HG02885 (cell line): ENCODE data around the gene PPFIBP1.
"Not testable (repeated sequence)": the region's sequence is repeated elsewhere in the genome, so short reads cannot be mapped to it uniquely, and the experiment has no call there.

ENCODE experiments used
- ATAC-seq: cut with Tn5 transposase; IDR thresholded peaks from one replicate; pipeline ENCODE4 v1.9.1; 2021; ENCODE audit warnings: mild to moderate bottlenecking; ENCODE audit not compliant: unreplicated experiment, poor library complexity

PPFIBP1 gene

GRCh38 chr12:27537855-27538675 is 14.1 kb downstream of the PPFIBP1 start:
- ATAC-seq: no peak

- ATAC-seq: no peak
Observed at GRCh38 chr12:27539191-27539631, 15.2 kb downstream of the PPFIBP1 start.

GRCh38 chr12:27541031-27541719 is 17.2 kb downstream of the PPFIBP1 start:
- peak; percentile 56 for ATAC-seq

- no peak for ATAC-seq
Observed at GRCh38 chr12:27542628-27543027, 18.6 kb downstream of the PPFIBP1 start.

- ATAC-seq: not testable (repeated sequence)
Observed at GRCh38 chr12:27544858-27545257, 20.9 kb downstream of the PPFIBP1 start.

- no peak for ATAC-seq
Observed at GRCh38 chr12:27545665-27546064, 21.7 kb downstream of the PPFIBP1 start.

GRCh38 chr12:27547592-27547991 is 23.6 kb downstream of the PPFIBP1 start:
- no peak for ATAC-seq

- no peak for ATAC-seq
Observed at GRCh38 chr12:27548301-27549199, 24.5 kb downstream of the PPFIBP1 start.

- ATAC-seq: no peak
Observed at GRCh38 chr12:27549236-27549800, 25.3 kb downstream of the PPFIBP1 start.

GRCh38 chr12:27549801-27550652 is 26.0 kb downstream of the PPFIBP1 start:
- ATAC-seq: no peak

- ATAC-seq: no peak
Observed at GRCh38 chr12:27550653-27550975, 26.6 kb downstream of the PPFIBP1 start.

GRCh38 chr12:27551172-27551840 is 27.3 kb downstream of the PPFIBP1 start:
- ATAC-seq: no peak

GRCh38 chr12:27552235-27552634 is 28.2 kb downstream of the PPFIBP1 start:
- no peak for ATAC-seq

GRCh38 chr12:27552886-27553560 is 29.0 kb downstream of the PPFIBP1 start:
- ATAC-seq: no peak

GRCh38 chr12:27553941-27554340 is 29.9 kb downstream of the PPFIBP1 start:
- no peak for ATAC-seq

- no peak for ATAC-seq
Observed at GRCh38 chr12:27554421-27555186, 30.6 kb downstream of the PPFIBP1 start.

- ATAC-seq: no peak
Observed at GRCh38 chr12:27555361-27555760, 31.4 kb downstream of the PPFIBP1 start.
